ENCODE results near the gene KLF7.

KLF7 gene

DNA sequence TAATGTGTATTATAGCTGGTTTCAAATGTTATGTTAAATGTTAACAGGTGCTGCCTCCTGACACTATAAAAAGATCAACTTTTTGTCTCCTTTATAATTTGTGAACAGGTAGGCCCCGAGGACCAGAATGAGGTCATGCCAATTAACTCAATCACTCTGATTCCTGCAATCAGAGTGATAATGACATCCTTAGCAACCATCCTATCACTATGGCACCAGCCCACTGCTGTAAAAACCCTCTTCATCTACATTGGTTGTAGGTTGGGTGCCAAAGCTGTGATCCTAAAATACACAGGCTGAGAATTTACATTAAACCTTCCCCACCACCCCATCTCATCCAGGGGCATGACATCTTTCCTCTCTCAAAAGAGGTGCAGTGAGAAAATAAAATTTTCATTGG lies 122.9 kb downstream of the KLF7 start:
- no peaks in the 10 kb centered on the region for H3K9me3 ChIP-seq (replicated peaks; ENCODE audit: insufficient read depth, low read length)
- no peak overlapping the region for H3K27ac ChIP-seq (ENCODE audit: low read length)
- no peaks in the 10 kb centered on the region for H3K36me3 ChIP-seq (replicated peaks; ENCODE audit: insufficient read depth, low read length)
- no peaks in the 10 kb centered on the region for H3K79me2 ChIP-seq (ENCODE audit: low read length)
- no peak overlapping the region for H2AFZ ChIP-seq (ENCODE audit: low read length)
- H3K27me3 ChIP-seq (replicated peaks; ENCODE audit: insufficient read depth, low read length) = no peaks in the 10 kb centered on the region
- no peaks in the 10 kb centered on the region for H3K9me2 ChIP-seq (replicated peaks; ENCODE audit: insufficient read depth, low read length)
- H3K4me3 ChIP-seq (ENCODE audit: low read length) = no peak overlapping the region
- H4K20me1 ChIP-seq (ENCODE audit: insufficient read depth, low read length) = no peaks in the 10 kb centered on the region
- no peaks in the 10 kb centered on the region for H3K4me1 ChIP-seq (ENCODE audit: low read length)
- no peak overlapping the region for H3K9ac ChIP-seq (ENCODE audit: low read length)
- DNase-seq = no peak
- no peaks in the 10 kb centered on the region for H3F3A ChIP-seq (ENCODE audit: insufficient read depth, low read length)
- H3K4me2 ChIP-seq (ENCODE audit: low read depth, low read length) = no peak overlapping the region
- TF ChIP-seq, protein P1, sequence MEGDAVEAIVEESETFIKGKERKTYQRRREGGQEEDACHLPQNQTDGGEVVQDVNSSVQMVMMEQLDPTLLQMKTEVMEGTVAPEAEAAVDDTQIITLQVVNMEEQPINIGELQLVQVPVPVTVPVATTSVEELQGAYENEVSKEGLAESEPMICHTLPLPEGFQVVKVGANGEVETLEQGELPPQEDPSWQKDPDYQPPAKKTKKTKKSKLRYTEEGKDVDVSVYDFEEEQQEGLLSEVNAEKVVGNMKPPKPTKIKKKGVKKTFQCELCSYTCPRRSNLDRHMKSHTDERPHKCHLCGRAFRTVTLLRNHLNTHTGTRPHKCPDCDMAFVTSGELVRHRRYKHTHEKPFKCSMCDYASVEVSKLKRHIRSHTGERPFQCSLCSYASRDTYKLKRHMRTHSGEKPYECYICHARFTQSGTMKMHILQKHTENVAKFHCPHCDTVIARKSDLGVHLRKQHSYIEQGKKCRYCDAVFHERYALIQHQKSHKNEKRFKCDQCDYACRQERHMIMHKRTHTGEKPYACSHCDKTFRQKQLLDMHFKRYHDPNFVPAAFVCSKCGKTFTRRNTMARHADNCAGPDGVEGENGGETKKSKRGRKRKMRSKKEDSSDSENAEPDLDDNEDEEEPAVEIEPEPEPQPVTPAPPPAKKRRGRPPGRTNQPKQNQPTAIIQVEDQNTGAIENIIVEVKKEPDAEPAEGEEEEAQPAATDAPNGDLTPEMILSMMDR (IDR thresholded peaks at IDR 0.05; ENCODE audit: low read length) = no peak
- no peak for TF ChIP-seq EZH2phosphoT487 (IDR thresholded peaks at IDR 0.05; ENCODE audit: low read length)
- no peak for TF ChIP-seq EZH2 (optimal IDR thresholded peaks at IDR 0.05; ENCODE audit: low read depth, low read length)

DNA sequence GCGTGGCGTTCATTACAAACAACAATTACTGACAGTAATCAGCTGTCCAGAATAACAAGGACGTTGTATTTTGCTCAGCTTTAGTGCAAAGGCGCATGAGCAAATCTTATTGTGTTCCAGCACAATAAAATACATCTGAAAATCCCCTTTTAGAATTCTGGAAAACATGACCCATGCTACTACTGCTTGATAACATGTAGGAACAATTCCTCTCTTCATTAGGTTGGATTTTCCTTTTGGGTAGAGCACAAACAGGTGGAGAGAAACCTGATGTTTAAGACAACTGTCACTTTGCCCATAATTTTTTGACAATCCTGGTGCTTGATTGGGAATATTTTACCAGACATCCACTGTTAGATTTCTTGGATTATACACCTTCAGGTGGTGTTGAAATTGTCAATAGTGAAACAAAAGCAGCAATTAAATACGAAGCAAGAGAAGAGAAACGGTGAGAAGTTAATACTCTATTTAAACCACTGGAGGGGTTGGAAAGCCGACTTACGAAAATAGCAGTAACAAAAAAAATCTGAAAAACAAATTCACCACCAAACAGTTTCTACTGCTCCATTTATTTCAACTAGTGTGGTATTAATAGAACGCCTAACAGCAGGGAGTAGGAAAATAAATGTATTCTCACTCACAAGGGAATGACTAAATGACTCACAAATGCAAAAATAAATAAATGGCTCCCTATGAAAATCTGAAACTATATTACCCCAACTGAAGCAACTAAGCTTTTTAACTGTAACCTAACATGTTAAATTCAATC lies 123.8 kb downstream of the KLF7 start:
- Histone ChIP-seq H3F3A (ENCODE audit: insufficient read depth, low read length) (no peaks in the 10 kb centered on the region), H3K9me3 (replicated peaks; ENCODE audit: insufficient read depth, low read length) (no peaks in the 10 kb centered on the region), H3K9ac (ENCODE audit: low read length) (no peak overlapping the region), H3K27ac (ENCODE audit: low read length) (no peak overlapping the region), H3K79me2 (ENCODE audit: low read length) (no peaks in the 10 kb centered on the region), H3K4me1 (ENCODE audit: low read length) (no peaks in the 10 kb centered on the region), H3K4me2 (ENCODE audit: low read depth, low read length) (no peak overlapping the region), H3K9me2 (replicated peaks; ENCODE audit: insufficient read depth, low read length) (no peaks in the 10 kb centered on the region), H3K27me3 (replicated peaks; ENCODE audit: insufficient read depth, low read length) (no peaks in the 10 kb centered on the region), H2AFZ (ENCODE audit: low read length) (no peak overlapping the region), H4K20me1 (ENCODE audit: insufficient read depth, low read length) (no peaks in the 10 kb centered on the region), H3K4me3 (ENCODE audit: low read length) (no peak overlapping the region), H3K36me3 (replicated peaks; ENCODE audit: insufficient read depth, low read length) (no peaks in the 10 kb centered on the region)
- DNase-seq = no peak
- TF ChIP-seq, protein P1 (IDR thresholded peaks at IDR 0.05; ENCODE audit: low read length) = no peak
- TF ChIP-seq EZH2phosphoT487 (IDR thresholded peaks at IDR 0.05; ENCODE audit: low read length) (no peak), EZH2 (optimal IDR thresholded peaks at IDR 0.05; ENCODE audit: low read depth, low read length) (no peak)

DNA sequence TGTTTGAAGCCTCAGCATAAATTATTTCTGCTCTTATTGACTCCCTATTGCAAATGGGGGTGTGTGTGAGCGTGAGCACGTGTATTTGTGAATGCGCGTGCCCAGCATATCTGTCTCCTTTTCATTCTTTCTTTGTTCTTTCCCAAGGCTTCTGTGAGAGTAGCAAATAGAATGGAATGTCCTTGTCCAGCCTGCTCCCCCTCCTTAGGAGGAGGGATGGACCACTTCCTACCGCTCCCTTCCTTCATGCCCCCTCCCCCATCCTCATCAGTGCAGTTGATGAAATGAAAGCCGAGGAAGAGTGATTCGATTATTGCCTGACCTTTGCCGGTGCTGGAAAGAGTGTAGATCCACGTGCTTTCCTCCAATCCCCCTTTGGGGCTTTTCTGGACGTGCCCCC lies 124.5 kb downstream of the KLF7 start:
- no peak overlapping the region for H3K4me2 ChIP-seq (ENCODE audit: low read depth, low read length)
- H3K27me3 ChIP-seq (replicated peaks; ENCODE audit: insufficient read depth, low read length) = no peaks in the 10 kb centered on the region
- no peaks in the 10 kb centered on the region for H3K9me3 ChIP-seq (replicated peaks; ENCODE audit: insufficient read depth, low read length)
- no peak for TF ChIP-seq EZH2phosphoT487 (IDR thresholded peaks at IDR 0.05; ENCODE audit: low read length)
- TF ChIP-seq EZH2 (optimal IDR thresholded peaks at IDR 0.05; ENCODE audit: low read depth, low read length) = no peak
- TF ChIP-seq, protein P1 (IDR thresholded peaks at IDR 0.05; ENCODE audit: low read length) = no peak
- H3K9ac ChIP-seq (ENCODE audit: low read length) = no peak overlapping the region
- H3K27ac ChIP-seq (ENCODE audit: low read length) = no peak overlapping the region
- H3K4me3 ChIP-seq (ENCODE audit: low read length) = no peak overlapping the region
- H3K36me3 ChIP-seq (replicated peaks; ENCODE audit: insufficient read depth, low read length) = no peaks in the 10 kb centered on the region
- no peaks in the 10 kb centered on the region for H4K20me1 ChIP-seq (ENCODE audit: insufficient read depth, low read length)
- H3F3A ChIP-seq (ENCODE audit: insufficient read depth, low read length) = no peaks in the 10 kb centered on the region
- no peaks in the 10 kb centered on the region for H3K9me2 ChIP-seq (replicated peaks; ENCODE audit: insufficient read depth, low read length)
- no peak for DNase-seq
- H2AFZ ChIP-seq (ENCODE audit: low read length) = no peak overlapping the region
- H3K79me2 ChIP-seq (ENCODE audit: low read length) = no peaks in the 10 kb centered on the region
- H3K4me1 ChIP-seq (ENCODE audit: low read length) = no peaks in the 10 kb centered on the region

All from MM.1S (cell line).